GM19099 (cell line): ENCODE measurements around the gene HMGXB4.

Experiments
- POLR2A ChIP-seq: IDR thresholded peaks from 3 replicates; pipeline ENCODE4 v1.6.1; 2011; ENCODE audit warnings: low read depth; ENCODE audit not compliant: insufficient read length; ENCODE audit errors: extremely low read depth

Gene HMGXB4

DNA sequence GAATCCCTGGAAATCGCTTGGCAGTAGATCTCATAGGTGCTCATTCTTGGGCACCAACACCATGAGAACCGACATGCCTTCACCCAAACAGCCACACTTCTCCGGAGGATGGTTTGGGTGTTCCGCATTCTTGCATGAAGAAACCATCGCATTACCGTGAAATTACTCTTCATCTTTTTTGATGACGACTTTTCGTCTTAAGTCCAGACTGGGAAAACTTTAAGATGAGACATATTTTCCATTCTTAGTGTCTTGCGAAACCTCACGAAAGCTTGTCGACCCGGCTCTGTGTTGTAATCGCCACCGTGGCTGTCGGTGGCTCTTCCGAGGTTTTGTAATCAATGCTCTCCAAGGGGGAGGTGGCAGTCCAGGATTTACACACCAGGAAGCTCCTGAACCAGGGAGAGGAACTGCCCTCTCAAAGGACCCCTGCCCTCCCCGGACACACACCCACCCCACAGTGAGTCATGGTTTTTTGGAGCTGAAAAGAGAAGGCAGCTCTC lies 44.1 kb downstream of the HMGXB4 start:
- TF ChIP-seq POLR2A: no peak

- TF ChIP-seq POLR2A: no peak
Measured at GRCh38 chr22:35303029-35303624, 45.8 kb downstream of the HMGXB4 start.

- no peak for TF ChIP-seq POLR2A
Measured at GRCh38 chr22:35305525-35306070, 48.3 kb downstream of the HMGXB4 start.

DNA sequence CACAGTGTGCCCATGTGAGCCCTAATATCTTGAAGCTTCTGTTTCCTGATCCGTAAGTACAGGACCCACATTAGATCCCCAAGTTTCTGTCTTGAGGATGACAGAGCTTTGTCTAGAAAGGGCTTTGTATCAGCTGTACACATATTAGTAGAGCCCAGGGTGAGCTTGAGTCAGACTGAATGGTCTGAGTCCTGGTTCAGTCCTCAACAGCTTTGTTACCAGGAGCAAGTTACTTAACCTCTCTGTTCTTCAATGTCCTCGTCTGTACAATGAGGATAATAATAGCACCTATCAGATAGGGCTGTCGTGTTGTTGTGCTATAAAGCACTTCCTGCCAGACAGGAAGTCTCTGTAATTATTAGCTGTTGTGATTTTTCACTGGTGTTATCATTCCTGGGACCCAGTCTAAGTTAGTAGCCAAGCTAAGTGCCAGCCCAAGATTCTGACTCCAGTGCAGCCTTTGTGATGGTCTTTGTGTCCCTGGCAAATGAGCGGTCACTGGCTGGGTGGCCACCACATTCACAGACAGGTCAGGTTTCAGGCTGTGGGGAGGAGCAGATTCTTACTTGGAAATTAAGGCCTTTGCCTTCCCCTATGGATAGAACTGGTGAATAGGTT lies 49.2 kb downstream of the HMGXB4 start:
- no peak for TF ChIP-seq POLR2A

- TF ChIP-seq POLR2A: no peak
Measured at GRCh38 chr22:35307372-35307771, 50.1 kb downstream of the HMGXB4 start.

- no peak for TF ChIP-seq POLR2A
Measured at GRCh38 chr22:35307892-35308291, 50.6 kb downstream of the HMGXB4 start.

- no peak for TF ChIP-seq POLR2A
Measured at GRCh38 chr22:35308480-35309021, 51.3 kb downstream of the HMGXB4 start.

DNA sequence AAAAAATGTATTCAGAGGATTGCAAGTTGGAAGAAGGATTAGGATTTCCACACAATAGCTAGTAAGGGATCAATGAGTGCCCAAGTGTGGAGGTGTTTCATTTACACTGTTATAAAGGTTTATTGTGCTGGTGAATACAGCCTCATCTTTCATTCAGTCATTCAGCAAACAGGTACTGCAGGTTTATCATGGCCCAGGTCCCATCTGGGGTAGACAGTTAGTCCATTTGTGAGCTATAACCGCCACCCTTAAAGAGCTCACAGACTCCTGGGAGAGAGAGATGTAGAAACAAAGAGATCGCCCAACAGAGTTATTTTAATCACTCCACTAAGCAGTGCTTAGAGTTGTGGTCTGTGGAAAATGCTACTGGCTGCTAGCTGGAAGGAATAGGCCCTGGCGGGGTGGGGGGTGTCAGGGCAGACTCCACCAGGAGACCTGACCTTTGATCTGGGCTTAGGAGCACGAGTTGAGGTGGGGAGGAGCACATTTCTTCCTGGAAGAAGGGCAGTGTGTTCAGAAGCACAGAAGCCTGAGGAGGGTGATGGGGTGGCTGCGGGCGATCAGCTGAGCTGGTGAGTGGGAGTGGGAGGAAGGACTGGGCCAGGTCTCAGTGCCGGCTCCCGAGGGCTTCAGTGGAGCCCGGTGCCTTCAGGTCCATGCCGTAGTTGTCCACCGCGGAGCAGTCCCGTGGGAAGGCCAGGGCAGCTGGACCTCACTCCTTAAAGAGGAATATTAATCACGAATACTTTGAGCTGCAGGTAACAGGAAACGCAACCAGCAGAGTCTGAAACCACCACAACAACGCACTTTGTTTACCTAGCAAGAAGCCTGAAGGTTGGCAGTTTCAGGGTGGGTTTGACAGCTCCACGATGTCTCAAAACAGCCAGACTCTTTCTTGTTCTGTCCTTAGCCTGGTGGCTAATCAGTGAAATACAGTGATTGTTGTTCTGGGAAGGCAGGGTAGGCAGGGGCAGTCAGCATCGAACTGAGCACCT lies 53.6 kb downstream of the HMGXB4 start:
- TF ChIP-seq POLR2A: no peak

DNA sequence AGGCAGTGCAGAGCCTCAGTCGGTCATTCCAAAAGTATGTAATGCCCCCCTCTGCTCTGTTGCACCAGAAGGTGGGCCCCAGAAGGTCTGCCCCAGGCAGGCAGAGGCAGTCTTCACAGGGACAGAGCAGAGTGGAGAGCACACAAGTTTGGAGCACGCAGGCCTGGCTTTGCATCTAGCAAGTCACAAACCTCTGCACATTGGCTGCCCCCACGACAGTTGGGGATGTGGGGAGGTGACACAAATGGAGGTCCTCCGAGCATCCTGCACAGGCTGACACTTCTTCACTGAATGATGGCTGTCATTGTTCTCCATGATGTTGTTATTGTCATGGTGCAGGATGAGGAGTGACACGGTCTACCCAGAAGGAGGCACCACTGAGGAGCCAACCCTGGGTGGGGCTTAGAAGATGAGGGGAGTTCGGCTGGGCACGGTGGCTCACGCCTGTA lies 54.3 kb downstream of the HMGXB4 start:
- no peak for TF ChIP-seq POLR2A

GRCh38 chr22:35312198-35313059 lies 55.1 kb downstream of the HMGXB4 start:
- TF ChIP-seq POLR2A: no peak

GRCh38 chr22:35313311-35314121 lies 56.2 kb downstream of the HMGXB4 start:
- no peak for TF ChIP-seq POLR2A

GRCh38 chr22:35314161-35314942 lies 57.1 kb downstream of the HMGXB4 start:
- TF ChIP-seq POLR2A: no peak

DNA sequence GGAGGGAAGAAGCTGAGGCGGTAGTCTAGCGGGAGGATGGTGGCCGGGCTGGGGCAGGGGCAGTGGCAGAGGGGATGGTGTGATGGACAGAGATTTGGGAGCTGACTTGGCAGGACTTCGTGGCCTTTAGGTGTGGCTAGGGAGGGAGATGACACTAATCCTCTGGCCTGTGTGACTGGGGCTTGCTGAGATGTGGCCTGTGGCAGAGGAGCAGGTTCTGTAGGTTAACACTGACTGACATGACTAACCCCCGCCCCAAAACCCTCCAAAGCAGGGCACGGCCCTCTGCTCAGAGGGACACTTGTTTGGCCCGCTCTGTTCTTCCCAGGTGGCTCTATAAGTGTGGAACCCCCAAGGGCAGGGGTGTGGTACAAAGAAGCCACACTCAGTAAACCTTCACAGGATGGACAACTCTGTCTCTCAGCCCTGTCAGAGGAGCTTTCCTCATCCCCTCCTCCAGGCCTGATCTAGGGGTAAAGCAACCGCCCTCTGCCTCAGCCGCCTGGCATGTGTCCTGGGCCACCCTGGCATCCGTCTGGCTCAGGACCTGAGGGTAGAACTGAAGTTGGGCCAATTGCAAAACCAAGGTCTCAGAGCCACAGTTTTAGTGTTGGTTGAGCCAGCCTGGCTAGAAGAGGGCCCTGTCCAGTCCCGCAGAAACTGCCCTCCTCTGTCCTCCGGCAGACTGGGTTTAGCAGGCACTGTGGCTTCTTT lies 58.0 kb downstream of the HMGXB4 start:
- TF ChIP-seq POLR2A: no peak
